ENCODE results near the gene C4orf50. TPM values are rescaled to one million over a fixed set of nuclear protein-coding genes. Genes with fewer than 3 reads are reported as not detected.

C4orf50 gene
- polyA plus RNA-seq, 3 donors = not detected

GRCh38 chr4:5913454-5913853 lies 104.8 kb downstream of the C4orf50 start:
- intact Hi-C loops (cut with micrococcal nuclease) = no loop called here
- no peak overlapping the region for H2AFZ ChIP-seq (ENCODE audit: insufficient read depth, low read depth, low read length, poor library complexity, severe bottlenecking)
- H3K9me3 Mint-ChIP-seq = peaks cover 0 to 10% (median 4%) of the 10 kb centered on the region in 7 donors

GRCh38 chr4:5912614-5913019 lies 105.6 kb downstream of the C4orf50 start:
- peaks cover 1 to 10% (median 4%) of the 10 kb centered on the region in 7 donors for H3K9me3 Mint-ChIP-seq
- intact Hi-C loops (cut with micrococcal nuclease) = no loop called here

More at GRCh38 chr4:5913454-5913853, 104.8 kb downstream of the C4orf50 start:
- no peaks in the 10 kb centered on the region for H3K27me3 ChIP-seq (ENCODE audit: control insufficient read depth in 2 of 2, insufficient read depth in 2 of 2, low read length in 2 of 2)
- peaks cover 0 to 6% of the 10 kb centered on the region in 2 donors for H3K9me3 ChIP-seq (replicated peaks in 1 of 2; ENCODE audit: control insufficient read depth in 1 of 2, insufficient read depth in 1 of 2, low read length in 2 of 2)
- peaks cover 3 to 6% (median 3%) of the 10 kb centered on the region in 3 donors for H3K27me3 Mint-ChIP-seq (ENCODE audit: low read depth in 3 of 3)
- no peak overlapping the region for H3K9ac ChIP-seq (ENCODE audit: insufficient read depth, low read length, poor library complexity, severe bottlenecking)
- no peak overlapping the region for H3K4me3 Mint-ChIP-seq
- H3K36me3 ChIP-seq (replicated peaks in 1 of 2; ENCODE audit: control insufficient read depth in 1 of 2, insufficient read depth in 2 of 2, low read length in 2 of 2) = no peaks in the 10 kb centered on the region
- no peak overlapping the region for H3K27ac ChIP-seq (ENCODE audit: low read depth in 1 of 2, low read length in 2 of 2)
- no peaks in the 10 kb centered on the region for H3K36me3 Mint-ChIP-seq
- no peak overlapping the region for H3K4me2 ChIP-seq (replicated peaks; ENCODE audit: extremely low read depth, low read length, poor library complexity, severe bottlenecking)
- H3K27ac Mint-ChIP-seq = no peak overlapping the region
- H4K20me1 ChIP-seq (ENCODE audit: insufficient read depth, low read length) = no peaks in the 10 kb centered on the region
- 83% methylated on average over 1 of the region's 7 CpGs for WGBS (ENCODE audit: insufficient coverage)
- no peaks in the 10 kb centered on the region for H3K4me1 ChIP-seq (ENCODE audit: control insufficient read depth in 1 of 2, insufficient read depth in 2 of 2, low read length in 2 of 2)
- H3K79me2 ChIP-seq (ENCODE audit: insufficient read depth, low read length) = no peaks in the 10 kb centered on the region
- H3K4me3 ChIP-seq (replicated peaks in 1 of 3; ENCODE audit: low read depth in 2 of 3, low read length in 3 of 3) = no peak overlapping the region
- no peaks in the 10 kb centered on the region for H3K4me1 Mint-ChIP-seq
- TF ChIP-seq CTCF (IDR thresholded peaks at IDR 0.05) = no peak
- no peak for DNase-seq

More at GRCh38 chr4:5912614-5913019, 105.6 kb downstream of the C4orf50 start:
- H2AFZ ChIP-seq (ENCODE audit: insufficient read depth, low read depth, low read length, poor library complexity, severe bottlenecking) = no peak overlapping the region
- no peaks in the 10 kb centered on the region for H3K27me3 ChIP-seq (ENCODE audit: control insufficient read depth in 2 of 2, insufficient read depth in 2 of 2, low read length in 2 of 2)
- no peak overlapping the region for H3K27ac Mint-ChIP-seq
- H3K4me3 ChIP-seq (replicated peaks in 1 of 3; ENCODE audit: low read depth in 2 of 3, low read length in 3 of 3) = no peak overlapping the region
- H3K4me1 Mint-ChIP-seq = no peaks in the 10 kb centered on the region
- H3K27me3 Mint-ChIP-seq (ENCODE audit: low read depth in 3 of 3) = peaks cover 3 to 6% (median 5%) of the 10 kb centered on the region in 3 donors
- H3K79me2 ChIP-seq (ENCODE audit: insufficient read depth, low read length) = no peaks in the 10 kb centered on the region
- no peaks in the 10 kb centered on the region for H3K36me3 ChIP-seq (replicated peaks in 1 of 2; ENCODE audit: control insufficient read depth in 1 of 2, insufficient read depth in 2 of 2, low read length in 2 of 2)
- no peak for DNase-seq
- WGBS (ENCODE audit: insufficient coverage) = no CpG with 5 or more reads among the region's 1 CpG
- no peak for TF ChIP-seq CTCF (IDR thresholded peaks at IDR 0.05)
- H3K27ac ChIP-seq (ENCODE audit: low read depth in 1 of 2, low read length in 2 of 2) = no peak overlapping the region
- no peaks in the 10 kb centered on the region for H3K4me1 ChIP-seq (ENCODE audit: control insufficient read depth in 1 of 2, insufficient read depth in 2 of 2, low read length in 2 of 2)
- H3K4me3 Mint-ChIP-seq = no peak overlapping the region
- H3K36me3 Mint-ChIP-seq = no peaks in the 10 kb centered on the region
- H4K20me1 ChIP-seq (ENCODE audit: insufficient read depth, low read length) = no peaks in the 10 kb centered on the region
- no peak overlapping the region for H3K4me2 ChIP-seq (replicated peaks; ENCODE audit: extremely low read depth, low read length, poor library complexity, severe bottlenecking)
- no peak overlapping the region for H3K9ac ChIP-seq (ENCODE audit: insufficient read depth, low read length, poor library complexity, severe bottlenecking)
- peaks cover 0 to 6% of the 10 kb centered on the region in 2 donors for H3K9me3 ChIP-seq (replicated peaks in 1 of 2; ENCODE audit: control insufficient read depth in 1 of 2, insufficient read depth in 1 of 2, low read length in 2 of 2)
